CD4-positive, alpha-beta T cell treated with Interleukin-15 for 1 hour (primary cell): ENCODE measurements around the gene PKNOX2.

Experiments
- DNase-seq: peaks from one replicate; pipeline ENCODE4 v3.0.0-alpha.2; 2020

PKNOX2 gene

GRCh38 chr11:125423247-125423849, 258.8 kb downstream of the PKNOX2 start:
- no peak for DNase-seq

DNA sequence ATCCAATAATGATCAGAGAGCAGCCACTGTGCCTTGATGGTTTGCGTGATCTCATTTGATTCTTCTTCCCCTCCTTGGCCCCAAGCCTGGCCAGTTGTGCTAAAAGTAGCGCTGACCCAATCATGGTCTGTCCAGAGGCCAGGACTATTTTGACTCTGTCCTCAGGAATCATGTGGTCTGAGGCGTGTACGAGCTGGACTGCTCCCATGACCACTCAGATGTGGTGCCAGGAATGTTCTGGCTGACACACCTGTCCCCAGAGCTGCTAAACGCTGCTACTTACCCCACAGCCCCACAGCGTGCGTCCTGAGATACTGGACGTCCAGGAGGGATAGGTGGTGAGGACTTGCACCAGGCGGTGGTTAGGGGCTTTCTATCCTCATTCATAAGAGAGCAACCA, 261.1 kb downstream of the PKNOX2 start:
- no peak for DNase-seq

GRCh38 chr11:125426818-125427528, 262.4 kb downstream of the PKNOX2 start:
- no peak for DNase-seq

DNA sequence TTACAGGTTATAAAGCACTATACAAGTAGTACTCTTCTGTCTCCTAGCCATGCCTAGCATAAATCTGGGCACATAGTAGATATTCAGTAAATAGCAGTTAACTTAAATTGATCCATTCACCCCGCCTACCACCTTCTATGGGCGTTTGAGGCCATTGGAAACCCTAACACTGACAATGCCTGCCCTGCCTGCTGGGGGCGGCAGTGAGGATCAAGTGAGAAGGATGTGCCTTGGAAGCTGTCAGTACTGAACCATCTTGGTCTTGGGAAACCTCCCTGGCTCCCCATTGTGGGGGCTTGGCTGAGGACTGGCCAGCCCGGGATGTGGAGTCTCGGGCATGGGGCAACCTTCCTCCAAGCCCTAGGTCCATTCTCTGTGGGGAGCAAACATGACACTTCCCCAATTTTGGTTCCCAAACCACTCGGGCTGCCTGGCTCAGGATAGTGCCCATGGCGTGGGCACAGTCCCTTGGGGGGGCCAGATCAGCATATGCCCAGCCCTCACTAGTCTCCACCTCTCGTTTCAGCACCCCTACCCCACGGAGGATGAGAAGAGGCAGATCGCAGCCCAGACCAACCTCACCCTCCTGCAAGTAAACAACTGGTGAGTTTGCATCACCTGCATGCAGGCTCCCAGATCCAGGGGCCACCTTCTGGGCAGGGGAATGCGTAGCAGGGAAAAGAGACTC, 264.1 kb downstream of the PKNOX2 start:
- DNase-seq = no peak

DNA sequence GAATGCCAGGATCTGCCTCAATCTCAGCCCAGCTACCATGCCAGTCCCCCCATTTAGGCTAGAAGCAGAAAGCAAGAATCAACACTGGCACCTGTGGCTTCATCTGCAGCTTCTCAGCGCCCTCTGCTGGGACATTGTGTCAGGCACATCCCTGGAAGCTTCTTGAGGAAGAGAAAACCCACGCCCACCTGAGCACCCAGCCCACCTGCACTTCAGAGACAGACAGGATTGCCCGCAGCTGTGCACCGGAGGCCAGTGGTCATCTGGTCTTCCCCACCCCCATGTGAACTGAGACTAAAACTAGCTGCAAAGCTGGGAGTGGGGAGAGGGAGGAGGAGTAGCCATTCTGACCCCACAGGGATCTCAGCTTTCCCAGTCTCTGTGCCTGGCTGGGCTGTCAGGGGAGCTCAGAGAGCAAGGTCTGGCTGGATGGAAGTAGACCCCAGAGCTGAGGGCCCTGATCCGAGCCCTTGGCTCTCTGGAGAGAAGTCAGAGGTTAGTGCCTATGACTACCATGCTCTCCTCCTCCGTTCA, 264.7 kb downstream of the PKNOX2 start:
- no peak for DNase-seq

DNA sequence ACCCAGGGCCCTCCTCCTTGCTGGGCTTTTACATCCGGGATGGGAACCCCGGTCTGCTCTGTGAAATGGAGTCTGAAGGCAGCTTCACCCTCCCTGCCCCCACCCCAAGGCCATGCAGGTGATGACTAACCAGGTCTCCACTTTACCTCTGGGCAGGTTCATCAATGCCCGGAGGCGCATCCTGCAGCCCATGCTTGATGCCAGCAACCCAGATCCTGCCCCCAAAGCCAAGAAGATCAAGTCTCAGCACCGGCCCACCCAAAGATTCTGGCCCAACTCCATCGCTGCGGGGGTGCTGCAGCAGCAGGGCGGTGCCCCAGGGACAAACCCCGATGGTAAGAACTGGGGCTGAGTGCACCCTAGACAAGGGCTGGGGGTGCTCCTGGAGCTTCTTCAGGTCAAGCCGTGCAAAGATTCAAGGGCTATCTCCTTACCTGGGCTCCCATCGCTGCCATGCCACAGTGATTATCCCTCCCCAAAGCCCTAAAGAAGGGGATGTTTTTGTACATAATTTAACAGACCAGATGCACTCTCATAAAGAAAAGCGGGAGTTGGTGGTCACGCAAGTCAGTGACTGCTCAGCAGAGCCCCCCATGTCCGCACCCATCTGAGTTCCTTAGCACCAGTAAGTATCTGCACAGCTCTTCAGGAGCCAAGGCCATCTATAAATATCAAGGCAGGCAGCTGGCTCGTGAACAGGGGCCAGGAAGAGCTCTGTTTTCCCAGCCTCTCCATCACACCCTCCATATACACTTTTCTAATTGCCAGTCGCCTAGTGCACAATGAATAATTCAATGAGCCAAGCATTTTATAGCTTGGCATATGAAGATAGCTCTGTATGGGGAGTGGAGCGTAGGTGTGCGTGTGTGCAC, 265.5 kb downstream of the PKNOX2 start:
- no peak for DNase-seq

DNA sequence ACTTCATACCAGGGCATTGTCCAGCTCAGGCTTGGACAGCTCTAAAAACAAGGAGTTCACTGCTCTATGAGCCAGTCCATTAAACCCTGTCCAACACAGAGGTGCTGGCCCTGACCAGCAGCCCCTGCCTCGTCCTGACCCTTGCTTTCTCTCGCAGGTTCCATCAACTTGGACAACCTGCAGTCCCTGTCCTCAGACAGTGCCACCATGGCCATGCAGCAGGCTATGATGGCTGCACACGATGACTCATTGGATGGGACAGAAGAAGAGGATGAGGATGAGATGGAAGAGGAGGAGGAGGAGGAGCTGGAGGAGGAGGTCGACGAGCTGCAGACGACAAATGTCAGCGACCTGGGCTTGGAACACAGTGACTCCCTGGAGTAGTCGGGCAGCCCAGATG, 266.5 kb downstream of the PKNOX2 start:
- DNase-seq = no peak

DNA sequence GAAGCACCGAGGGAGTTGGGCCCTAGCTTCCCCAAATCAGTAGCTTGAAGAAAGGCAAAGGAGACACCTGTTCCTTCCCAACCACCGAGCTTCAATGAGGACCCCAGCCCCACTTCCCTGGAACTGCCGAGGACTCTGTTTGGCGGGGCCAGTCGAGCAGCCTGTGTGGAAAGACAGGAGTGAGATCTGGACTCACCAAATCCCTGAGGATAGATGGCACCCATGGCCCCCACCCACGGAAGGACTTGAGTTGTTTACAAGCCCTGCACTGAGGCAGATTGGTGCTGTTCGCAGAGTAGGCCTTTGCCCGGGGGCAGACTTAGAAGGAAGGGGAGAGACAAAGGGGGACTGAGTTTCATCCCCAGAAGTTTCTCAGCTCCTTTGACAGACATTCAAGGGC, 266.9 kb downstream of the PKNOX2 start:
- DNase-seq = no peak

GRCh38 chr11:125433454-125434121, 269.0 kb downstream of the PKNOX2 start:
- no peak for DNase-seq

- no peak for DNase-seq
Measured at GRCh38 chr11:125435461-125436238, 271.1 kb downstream of the PKNOX2 start.

- DNase-seq = no peak
Measured at GRCh38 chr11:125441648-125442410, 277.3 kb downstream of the PKNOX2 start.

- no peak for DNase-seq
Measured at GRCh38 chr11:125442946-125443345, 278.4 kb downstream of the PKNOX2 start.

DNA sequence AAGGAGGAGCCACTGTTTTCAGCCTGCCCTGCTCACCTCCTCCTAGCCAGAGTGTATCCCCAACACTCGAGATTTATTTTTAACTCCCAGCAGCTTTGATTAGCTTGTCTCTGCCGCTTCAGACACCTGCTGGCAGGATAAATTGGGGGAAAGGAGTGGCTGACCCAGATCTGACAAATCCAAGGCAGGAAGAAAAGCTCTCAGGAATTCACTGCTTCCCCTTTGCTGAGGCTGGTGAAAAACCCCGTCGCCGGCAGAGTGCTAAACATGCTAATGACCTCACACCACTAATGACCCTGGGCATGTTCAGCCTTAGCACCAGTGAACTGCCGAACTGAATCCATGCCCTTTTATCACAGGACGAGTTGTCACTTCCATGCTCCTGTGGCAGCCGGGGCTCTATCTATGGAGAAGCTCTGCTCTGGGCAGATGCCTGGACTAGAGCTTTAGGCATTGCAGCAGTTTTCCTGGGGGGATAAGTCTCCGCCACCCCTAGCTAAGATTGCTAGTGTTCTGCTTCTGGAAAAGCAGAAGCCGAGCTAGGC, 279.3 kb downstream of the PKNOX2 start:
- DNase-seq = no peak

DNA sequence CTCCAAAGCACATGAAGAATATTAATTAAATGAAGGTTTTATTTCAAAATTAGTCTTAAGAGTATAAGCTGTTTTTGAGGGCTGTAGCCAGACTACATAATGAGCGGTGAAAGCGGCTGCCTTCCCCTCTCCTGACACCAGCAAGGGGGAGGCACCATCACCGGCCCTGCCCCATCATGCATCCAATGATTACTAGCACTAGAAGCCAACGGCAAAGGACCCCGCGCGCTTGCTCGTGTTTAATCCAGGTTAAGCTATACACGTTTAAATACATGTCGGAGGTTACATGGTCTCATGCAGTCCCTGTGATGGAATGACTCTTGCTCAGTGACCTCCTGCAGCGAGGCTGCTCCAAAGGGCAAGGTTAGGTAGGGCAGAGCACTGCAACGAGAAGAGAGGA, 281.2 kb downstream of the PKNOX2 start:
- no peak for DNase-seq

GRCh38 chr11:125446279-125446678, 281.7 kb downstream of the PKNOX2 start:
- no peak for DNase-seq

DNA sequence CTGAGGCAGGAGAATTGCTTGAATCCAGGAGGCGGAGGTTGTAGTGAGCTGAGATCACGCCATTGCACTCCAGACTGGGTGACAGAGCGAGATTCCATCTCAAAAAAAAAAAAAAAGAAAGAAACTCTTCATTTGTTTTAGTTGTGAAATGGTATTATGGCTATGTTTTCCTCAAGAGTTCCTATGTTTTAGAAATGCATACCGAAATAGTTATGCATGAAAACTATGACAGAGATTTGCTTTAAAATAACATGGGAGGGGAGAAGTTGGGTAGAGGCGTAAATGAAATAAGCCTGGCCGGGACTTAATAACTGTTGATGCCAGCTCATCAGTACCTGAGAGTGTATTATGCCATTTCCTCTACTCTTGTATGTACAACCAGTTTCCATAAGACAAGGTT, 283.2 kb downstream of the PKNOX2 start:
- no peak for DNase-seq

DNA sequence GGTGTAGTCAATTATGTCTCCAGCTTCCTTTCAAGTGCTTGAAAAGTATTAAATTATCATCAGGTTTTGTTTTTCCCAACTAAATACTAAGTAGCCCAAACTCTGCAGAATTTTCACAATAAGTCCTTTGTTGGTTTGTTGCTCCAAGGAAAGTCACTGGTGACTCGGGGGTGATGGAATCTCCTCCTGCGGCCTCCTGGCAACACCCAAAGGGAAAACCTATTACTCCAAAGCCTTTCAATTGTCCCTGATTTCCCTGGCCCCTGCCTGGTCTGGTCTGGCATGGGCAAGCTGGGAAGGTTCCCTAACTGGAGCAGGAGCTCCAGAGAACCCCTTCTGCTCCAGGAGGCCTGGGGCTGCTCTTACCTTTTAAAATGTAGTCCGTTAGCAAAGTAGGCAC, 283.6 kb downstream of the PKNOX2 start:
- no peak for DNase-seq

- no peak for DNase-seq
Measured at GRCh38 chr11:125449565-125449964, 285.0 kb downstream of the PKNOX2 start.

GRCh38 chr11:125451400-125452124, 287.0 kb downstream of the PKNOX2 start:
- no peak for DNase-seq

GRCh38 chr11:125452125-125452470, 287.5 kb downstream of the PKNOX2 start:
- DNase-seq = no peak
